Globus pallidus (tissue), 1 donor: ENCODE data around the gene TRIM46.
"Not testable (repeated sequence)": the region's sequence is repeated elsewhere in the genome, so short reads cannot be mapped to it uniquely, and the experiment has no call there.

ENCODE experiments used
- DNase-seq: peaks from one replicate; pipeline ENCODE4 v3.0.0-alpha.2; 2015; ENCODE audit warnings: low spot score

Gene TRIM46

GRCh38 chr1:155206891-155207805 is 33.5 kb downstream of the TRIM46 start:
- peak; percentile 61 for DNase-seq

- peak; percentile 51 for DNase-seq
Observed at GRCh38 chr1:155207806-155208540, 34.3 kb downstream of the TRIM46 start, which contains the start of gene THBS3. Gene THBS3 (minus strand): TSS chr1:155207897. CDS start chr1:155207876, 21 bp downstream.

- peak; percentile 85 for DNase-seq
Observed at GRCh38 chr1:155208541-155209311, 35.1 kb downstream of the TRIM46 start, which contains the start of gene MTX1. Gene MTX1 (plus strand): TSS chr1:155208695. CDS start chr1:155208805, 110 bp downstream.

- no peak for DNase-seq
Observed at GRCh38 chr1:155209312-155209721, 35.7 kb downstream of the TRIM46 start.

GRCh38 chr1:155210314-155211104 is 36.9 kb downstream of the TRIM46 start:
- DNase-seq = no peak

GRCh38 chr1:155211381-155212050 is 37.9 kb downstream of the TRIM46 start:
- not testable (repeated sequence) for DNase-seq

- DNase-seq = not testable (repeated sequence)
Observed at GRCh38 chr1:155212051-155212440, 38.4 kb downstream of the TRIM46 start.

GRCh38 chr1:155214702-155215101 is 41.1 kb downstream of the TRIM46 start:
- not testable (repeated sequence) for DNase-seq

GRCh38 chr1:155218854-155219591 is 45.4 kb downstream of the TRIM46 start:
- DNase-seq = peak; percentile 84

GRCh38 chr1:155219592-155220031 is 46.0 kb downstream of the TRIM46 start:
- peak; percentile 75 for DNase-seq

- not testable (repeated sequence) for DNase-seq
Observed at GRCh38 chr1:155220211-155220965, 46.7 kb downstream of the TRIM46 start.

GRCh38 chr1:155223047-155223446 is 49.4 kb downstream of the TRIM46 start:
- no peak for DNase-seq

GRCh38 chr1:155225404-155225759 is 51.7 kb downstream of the TRIM46 start:
- DNase-seq = not testable (repeated sequence)

- peak; percentile 71 for DNase-seq
Observed at GRCh38 chr1:155226188-155226909, 52.7 kb downstream of the TRIM46 start.

GRCh38 chr1:155226910-155227260 is 53.2 kb downstream of the TRIM46 start:
- DNase-seq = peak; percentile 52

GRCh38 chr1:155227261-155228095 is 53.8 kb downstream of the TRIM46 start:
- DNase-seq = peak; percentile 98

GRCh38 chr1:155228096-155228427 is 54.4 kb downstream of the TRIM46 start:
- DNase-seq = no peak

GRCh38 chr1:155231302-155231701 is 57.7 kb downstream of the TRIM46 start:
- not testable (repeated sequence) for DNase-seq
